Uterus (tissue), 4 donors: ENCODE data around the gene SPATA31D4. TPM values are rescaled to one million over a fixed set of nuclear protein-coding genes. Genes with fewer than 3 reads are reported as not detected.
"Not testable (repeated sequence)": the region's sequence is repeated elsewhere in the genome, so short reads cannot be mapped to it uniquely, and the experiment has no call there.

ENCODE experiments used
- DNase-seq, 2 donors: peaks; one replicate each; pipeline ENCODE4 v3.0.0-alpha.2; 2019 to 2020
- H3K27ac ChIP-seq, 2 donors: fragments of 200-600 bp; sonication (generic); 1 replicate in 1 of 2; 2 replicates in 1 of 2; pipeline ENCODE4 v1.5.1; 2016 to 2018
- H3K27me3 ChIP-seq, 2 donors: fragments of 200-600 bp; sonication (generic); one replicate each; pipeline ENCODE4 v1.5.1; 2018 to 2019; ENCODE audit warnings: control low read depth in 1 of 2
- H3K36me3 ChIP-seq, 2 donors: fragments of 200-600 bp; sonication (generic); one replicate each; pipeline ENCODE4 v1.5.1; 2019; ENCODE audit warnings: control low read depth in 1 of 2
- H3K4me1 ChIP-seq, 2 donors: fragments of 200-600 bp; sonication (generic); one replicate each; pipeline ENCODE4 v1.5.1; 2018 to 2019; ENCODE audit warnings: control low read depth in 1 of 2
- H3K4me3 ChIP-seq, 2 donors: fragments of 200-600 bp; sonication (generic); 1 replicate in 1 of 2; 2 replicates in 1 of 2; pipeline ENCODE4 v1.5.1; 2018 to 2019; ENCODE audit warnings: mild to moderate bottlenecking in 1 of 2
- H3K9me3 ChIP-seq, 2 donors: fragments of 200-600 bp; sonication (generic); one replicate each; pipeline ENCODE4 v1.5.1; 2019; ENCODE audit warnings: control low read depth in 1 of 2
- POLR2A ChIP-seq, 2 donors: fragments of 450-650 bp; IDR thresholded peaks; one replicate each; pipeline ENCODE4 v1.6.1; 2016; ENCODE audit warnings: antibody characterized with exemption in 2 of 2, mild to moderate bottlenecking in 1 of 2, moderate library complexity in 1 of 2
- intact Hi-C: fragments of 100-400 bp; cut with DNase I; formaldehyde crosslinking; loops from one replicate; pipeline ENCODE4 v1.15.1; 2023; ENCODE audit warnings: low total_unique reads
- total RNA-seq, 4 donors: library from RNA; depleted of rRNA in 3 of 4; stranded (reverse); fragments of >200 nt in 3 of 4; gene quantifications; one replicate each; pipeline versions ENCODE4 v1.1.0 to v1.2.4, GENCODE V29; 2014 to 2023
- TF ChIP-seq, protein P1 (sequence below), 4 experiments: fragments of 200-600 bp in 2 of 4; fragments of 450-650 bp in 2 of 4; sonication (generic) in 2 of 4; IDR thresholded peaks; one replicate each; pipeline ENCODE4 v1.5.1; 2016 to 2019; ENCODE audit warnings: antibody characterized with exemption in 4 of 4, mild to moderate bottlenecking in 2 of 4, moderate library complexity in 1 of 4
- donor health status: DM: yes; HTN: yes; CAD: no.

Gene SPATA31D4
- not detected for total RNA-seq

- H3K27me3 ChIP-seq, H3K27ac ChIP-seq, H3K9me3 ChIP-seq, H3K36me3 ChIP-seq, intact Hi-C loops, H3K4me1 ChIP-seq, DNase-seq, H3K4me3 ChIP-seq: not testable (repeated sequence)
Observed at GRCh38 chr9:81928305-81928704, at the start of gene SPATA31D4. SPATA31D4 (plus strand) TSS chr9:81928428; CDS start chr9:81928514, 86 bp downstream.

DNA sequence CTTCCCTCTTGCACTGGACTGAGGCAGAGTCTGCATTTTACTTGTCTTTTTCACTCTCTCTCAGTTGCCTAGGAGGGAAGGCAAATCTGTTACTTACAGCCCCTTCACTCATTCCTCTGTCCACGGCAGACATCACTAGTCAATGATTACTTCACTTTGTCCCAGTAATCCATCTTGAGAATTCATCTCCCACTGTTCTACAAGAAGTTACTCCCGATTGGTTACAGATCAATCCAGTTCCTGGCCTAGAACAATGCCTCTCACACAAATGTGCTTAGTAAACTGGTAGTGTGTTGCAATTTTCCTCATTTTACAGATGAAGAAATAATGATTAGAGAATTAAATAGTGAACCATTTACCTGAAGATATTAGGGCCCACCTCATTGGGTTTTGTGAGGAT is 49.7 kb upstream of the SPATA31D4 start:
- no peaks in the 10 kb centered on the region for H3K27me3 ChIP-seq
- H3K27ac ChIP-seq = no peak overlapping the region
- no peak for DNase-seq
- no peaks in the 10 kb centered on the region for H3K9me3 ChIP-seq
- no peak for TF ChIP-seq POLR2A (IDR thresholded peaks at IDR 0.05)
- TF ChIP-seq, protein P1, sequence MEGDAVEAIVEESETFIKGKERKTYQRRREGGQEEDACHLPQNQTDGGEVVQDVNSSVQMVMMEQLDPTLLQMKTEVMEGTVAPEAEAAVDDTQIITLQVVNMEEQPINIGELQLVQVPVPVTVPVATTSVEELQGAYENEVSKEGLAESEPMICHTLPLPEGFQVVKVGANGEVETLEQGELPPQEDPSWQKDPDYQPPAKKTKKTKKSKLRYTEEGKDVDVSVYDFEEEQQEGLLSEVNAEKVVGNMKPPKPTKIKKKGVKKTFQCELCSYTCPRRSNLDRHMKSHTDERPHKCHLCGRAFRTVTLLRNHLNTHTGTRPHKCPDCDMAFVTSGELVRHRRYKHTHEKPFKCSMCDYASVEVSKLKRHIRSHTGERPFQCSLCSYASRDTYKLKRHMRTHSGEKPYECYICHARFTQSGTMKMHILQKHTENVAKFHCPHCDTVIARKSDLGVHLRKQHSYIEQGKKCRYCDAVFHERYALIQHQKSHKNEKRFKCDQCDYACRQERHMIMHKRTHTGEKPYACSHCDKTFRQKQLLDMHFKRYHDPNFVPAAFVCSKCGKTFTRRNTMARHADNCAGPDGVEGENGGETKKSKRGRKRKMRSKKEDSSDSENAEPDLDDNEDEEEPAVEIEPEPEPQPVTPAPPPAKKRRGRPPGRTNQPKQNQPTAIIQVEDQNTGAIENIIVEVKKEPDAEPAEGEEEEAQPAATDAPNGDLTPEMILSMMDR (IDR thresholded peaks at IDR 0.05) = no peak
- H3K4me3 ChIP-seq = no peak overlapping the region
- intact Hi-C loops = no loop called here
- no peaks in the 10 kb centered on the region for H3K4me1 ChIP-seq
- H3K36me3 ChIP-seq = no peaks in the 10 kb centered on the region

DNA sequence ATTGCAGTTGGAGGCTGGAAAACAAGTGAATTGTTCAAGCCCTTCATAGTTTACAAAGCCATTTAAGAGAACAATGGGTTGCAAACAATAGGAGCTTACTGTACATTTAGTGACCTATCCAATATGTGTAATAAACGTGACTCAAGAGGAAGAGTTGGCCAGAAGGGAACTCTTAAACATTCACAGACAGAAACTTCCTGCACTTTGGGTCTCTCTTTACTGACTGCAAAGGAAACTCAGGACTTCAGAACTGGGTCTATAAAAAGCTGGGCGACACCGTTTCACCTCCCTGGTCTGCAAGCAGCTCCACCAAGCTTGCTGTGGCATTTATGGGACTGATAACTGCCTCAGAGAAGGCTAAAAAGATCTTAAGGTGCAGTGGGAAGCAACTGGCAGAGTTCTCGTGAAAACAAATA is 48.7 kb upstream of the SPATA31D4 start:
- TF ChIP-seq, protein P1 (IDR thresholded peaks at IDR 0.05) = no peak
- no peak for TF ChIP-seq POLR2A (IDR thresholded peaks at IDR 0.05)
- no peak overlapping the region for H3K27ac ChIP-seq
- H3K4me1 ChIP-seq = no peaks in the 10 kb centered on the region
- no peak overlapping the region for H3K4me3 ChIP-seq
- H3K9me3 ChIP-seq = no peaks in the 10 kb centered on the region
- H3K27me3 ChIP-seq = no peaks in the 10 kb centered on the region
- DNase-seq = no peak
- intact Hi-C loops = no loop called here
- no peaks in the 10 kb centered on the region for H3K36me3 ChIP-seq

GRCh38 chr9:81885602-81886001 is 42.6 kb upstream of the SPATA31D4 start:
- TF ChIP-seq, protein P1 (IDR thresholded peaks at IDR 0.05) = no peak
- no peak for TF ChIP-seq POLR2A (IDR thresholded peaks at IDR 0.05)
- Histone ChIP-seq H3K27ac (no peak overlapping the region), H3K9me3 (no peaks in the 10 kb centered on the region), H3K36me3 (no peaks in the 10 kb centered on the region), H3K4me3 (no peak overlapping the region), H3K4me1 (no peaks in the 10 kb centered on the region), H3K27me3 (no peaks in the 10 kb centered on the region)
- intact Hi-C loops = no loop called here
- no peak for DNase-seq

DNA sequence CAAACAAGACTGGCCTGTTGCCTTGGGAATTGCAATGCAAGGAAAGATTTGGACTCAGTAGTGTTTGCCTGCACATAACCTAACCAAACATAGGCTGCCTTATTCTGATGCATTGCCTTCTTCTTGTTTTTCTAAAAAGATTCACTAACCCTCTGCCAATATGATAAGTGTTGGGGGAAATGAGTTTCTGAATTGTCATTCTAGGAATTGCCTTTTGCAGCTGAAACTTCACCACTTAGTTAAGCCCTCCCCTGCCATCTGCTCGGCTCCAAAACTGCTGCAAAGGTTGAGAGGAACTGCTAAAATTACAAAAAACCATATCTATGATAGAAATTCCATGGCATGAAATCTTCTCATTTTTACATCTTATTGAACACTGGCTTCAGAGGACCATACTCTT is 41.6 kb upstream of the SPATA31D4 start:
- no peaks in the 10 kb centered on the region for H3K27me3 ChIP-seq
- no peak overlapping the region for H3K27ac ChIP-seq
- H3K36me3 ChIP-seq = no peaks in the 10 kb centered on the region
- no peak for TF ChIP-seq POLR2A (IDR thresholded peaks at IDR 0.05)
- TF ChIP-seq, protein P1 (IDR thresholded peaks at IDR 0.05) = no peak
- H3K9me3 ChIP-seq = no peaks in the 10 kb centered on the region
- no peaks in the 10 kb centered on the region for H3K4me1 ChIP-seq
- no peak overlapping the region for H3K4me3 ChIP-seq
- intact Hi-C loops = no loop called here
- no peak for DNase-seq

DNA sequence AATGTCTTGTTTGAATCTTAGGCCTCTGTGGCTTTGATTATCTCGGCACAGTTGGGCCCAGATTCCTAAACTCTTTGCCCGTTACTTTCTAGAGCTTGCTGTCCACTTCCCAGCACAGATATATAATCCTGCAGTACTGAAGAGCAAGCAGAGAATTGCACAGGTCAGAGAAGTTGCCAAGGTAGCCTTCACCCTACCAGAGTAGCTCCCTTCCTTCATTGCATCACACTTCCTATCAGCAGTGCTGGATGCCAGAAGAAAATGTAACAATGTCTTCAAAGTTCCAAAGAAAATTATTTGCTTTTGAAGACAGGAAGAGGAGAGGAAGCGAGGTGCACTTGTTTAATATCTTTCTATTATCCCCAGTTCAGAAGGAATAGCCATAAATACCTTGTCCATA is 38.1 kb upstream of the SPATA31D4 start:
- no peak for TF ChIP-seq POLR2A (IDR thresholded peaks at IDR 0.05)
- TF ChIP-seq, protein P1 (IDR thresholded peaks at IDR 0.05) = no peak
- intact Hi-C loops = no loop called here
- Histone ChIP-seq H3K9me3 (no peaks in the 10 kb centered on the region), H3K4me1 (no peaks in the 10 kb centered on the region), H3K27me3 (no peaks in the 10 kb centered on the region), H3K36me3 (no peaks in the 10 kb centered on the region), H3K4me3 (no peak overlapping the region), H3K27ac (no peak overlapping the region)
- DNase-seq = no peak
